ENCODE results near the gene PIM1. TPM values are rescaled to one million over a fixed set of nuclear protein-coding genes. Genes with fewer than 3 reads are reported as not detected.

PIM1 gene
- total RNA-seq, 1 donor = 114 TPM

- DNase-seq (ENCODE audit: low read depth in 2 of 3, low spot score in 2 of 3) = no peak
These were observed 42.3 kb downstream of the PIM1 start for GRCh38 chr6:37212268-37212667.

- no peak for DNase-seq (ENCODE audit: low read depth in 2 of 3, low spot score in 2 of 3)
These were observed 48.1 kb downstream of the PIM1 start for GRCh38 chr6:37218061-37218460.

DNA sequence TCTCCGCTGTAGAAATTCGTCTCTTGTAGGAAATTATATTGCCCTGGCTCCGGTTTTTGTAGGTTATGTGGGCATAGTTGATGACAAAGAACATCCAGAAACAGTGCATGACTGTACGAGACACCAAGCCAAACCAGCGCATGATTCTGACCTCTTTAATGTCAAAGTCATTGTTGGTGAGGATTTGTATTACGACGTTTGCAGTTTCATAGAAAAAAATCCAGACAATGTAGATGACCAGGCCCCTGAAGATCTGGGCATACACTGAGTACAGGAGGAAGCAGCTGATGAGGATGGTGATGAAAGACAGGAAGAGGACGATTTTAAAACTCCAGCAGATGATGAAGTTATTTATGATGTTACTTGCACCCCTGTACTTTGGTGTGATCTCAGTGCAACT is 48.6 kb downstream of the PIM1 start:
- no peak for DNase-seq (ENCODE audit: low read depth in 2 of 3, low spot score in 2 of 3)

GRCh38 chr6:37221585-37222124 is 51.7 kb downstream of the PIM1 start:
- DNase-seq (ENCODE audit: low read depth in 2 of 3, low spot score in 2 of 3) = no peak

DNA sequence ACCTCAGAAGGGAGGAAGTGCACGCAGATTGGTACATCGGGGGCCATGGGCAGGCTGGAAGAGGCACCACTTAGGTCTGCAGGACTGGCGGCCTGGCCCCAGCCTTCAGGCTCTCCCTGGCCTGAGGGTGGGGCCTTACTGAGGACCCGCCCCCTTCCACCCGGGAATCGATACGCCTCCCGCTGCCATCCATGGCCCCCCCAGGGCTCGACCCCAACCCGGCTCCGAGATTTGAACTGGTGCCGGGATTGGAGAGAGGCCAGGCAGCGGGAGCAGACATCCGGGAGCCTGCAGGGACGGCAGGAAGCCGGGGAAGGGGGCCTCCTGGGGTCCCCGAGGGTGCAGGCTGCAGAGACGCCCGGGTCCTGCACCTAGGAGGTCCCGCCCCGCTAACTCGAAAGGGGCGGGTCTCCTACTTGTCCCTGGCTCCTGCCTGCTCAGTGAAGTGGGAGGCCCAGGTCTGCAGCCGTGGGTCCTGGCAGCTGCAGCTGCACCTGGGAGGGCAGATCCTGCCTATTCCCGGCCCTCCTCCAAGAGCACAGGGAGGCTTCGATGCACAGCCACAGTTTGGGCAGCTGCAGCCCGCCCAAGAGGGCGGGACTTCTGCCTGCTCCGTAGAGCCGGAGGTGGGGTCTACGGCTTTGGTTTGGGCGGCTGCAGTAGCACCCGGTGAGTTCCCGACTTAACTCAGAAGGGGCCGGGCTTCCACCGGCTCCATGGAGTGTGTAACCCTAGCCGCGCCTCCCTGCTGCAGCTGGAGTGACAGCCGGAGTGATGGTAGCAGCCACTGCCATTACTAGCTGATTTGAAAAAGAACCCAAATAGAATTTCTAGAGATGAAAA is 52.4 kb downstream of the PIM1 start:
- peak in 2 of 3 donors; percentile 70 to 89 for DNase-seq (ENCODE audit: low read depth in 2 of 3, low spot score in 2 of 3)

GRCh38 chr6:37222992-37223391 is 53.0 kb downstream of the PIM1 start:
- DNase-seq (ENCODE audit: low read depth in 2 of 3, low spot score in 2 of 3) = no peak

Other genes starting within 250 kb of the PIM1 start
- not detected for gene PI16, start 215.4 kb upstream of the PIM1 start, total RNA-seq
- gene MTCH1, start 184.0 kb upstream of the PIM1 start, total RNA-seq = 110 TPM
- gene FGD2, start 164.5 kb upstream of the PIM1 start, total RNA-seq = 3.0 TPM
- gene TBC1D22B, start 87.6 kb downstream of the PIM1 start, total RNA-seq = 10.0 TPM
- gene TMEM217, start 88.0 kb downstream of the PIM1 start, total RNA-seq = 13.7 TPM
- gene RNF8, start 183.8 kb downstream of the PIM1 start, total RNA-seq = 16.4 TPM